Tibial nerve (tissue), 4 donors: ENCODE measurements around the gene MBP. TPM values are rescaled to one million over a fixed set of nuclear protein-coding genes. Genes with fewer than 3 reads are reported as not detected.
A peak's percentile ranks its signal among the peaks of the same experiment; 100 is the strongest.

Experiments
- DNase-seq, 2 donors: peaks; one replicate each; pipeline ENCODE4 v3.0.0-alpha.2; 2019; ENCODE audit warnings: low spot score in 2 of 2
- H3K27ac ChIP-seq, 4 donors: fragments of 200-600 bp; sonication (generic) in 3 of 4; one replicate each; pipeline ENCODE4 v1.5.1; 2017 to 2019; ENCODE audit warnings: mild to moderate bottlenecking in 1 of 4
- H3K27me3 ChIP-seq, 2 donors: fragments of 200-600 bp; sonication (generic) in 1 of 2; one replicate each; pipeline versions ENCODE4 v1.5.1 to v1.6.0; 2017 to 2019
- H3K36me3 ChIP-seq, 3 donors: fragments of 200-600 bp; sonication (generic); one replicate each; pipeline ENCODE4 v1.5.1; 2018 to 2019
- H3K4me1 ChIP-seq, 4 donors: fragments of 200-600 bp; sonication (generic) in 3 of 4; one replicate each; pipeline ENCODE4 v1.5.1; 2017 to 2019
- H3K4me3 ChIP-seq, 4 donors: fragments of 200-600 bp; sonication (generic) in 3 of 4; one replicate each; pipeline ENCODE4 v1.5.1; 2017 to 2019; ENCODE audit warnings: mild to moderate bottlenecking in 1 of 4, moderate library complexity in 1 of 4
- H3K9me3 ChIP-seq, 4 donors: fragments of 200-600 bp; sonication (generic) in 3 of 4; one replicate each; pipeline ENCODE4 v1.5.1; 2017 to 2019
- EP300 ChIP-seq, 2 donors: sonication (generic); formaldehyde crosslinking; IDR thresholded peaks; one replicate each; pipeline ENCODE4 v1.6.1; 2017; ENCODE audit warnings: antibody characterized with exemption in 2 of 2, mild to moderate bottlenecking in 1 of 2
- POLR2A ChIP-seq, 2 donors: fragments of 450-650 bp; IDR thresholded peaks; one replicate each; pipeline ENCODE4 v1.6.1; 2017; ENCODE audit warnings: antibody characterized with exemption in 2 of 2, mild to moderate bottlenecking in 2 of 2, moderate library complexity in 2 of 2
- WGBS, 2 donors: methylation state at CpG; one replicate each; pipeline ENCODE4 v1.1.5; 2018; 5-methylcytosine and 5-hydroxymethylcytosine counted together
- total RNA-seq, 4 donors: library from RNA; depleted of rRNA; stranded (reverse); fragments of >200 nt; gene quantifications; one replicate each; pipeline ENCODE4 v1.1.0, GENCODE V29; 2016
- TF ChIP-seq, protein P1 (sequence below), 5 experiments: fragments of 200-600 bp in 3 of 5; fragments of 450-650 bp in 2 of 5; sonication (generic) in 3 of 5; IDR thresholded peaks; one replicate each; pipeline ENCODE4 v1.5.1; 2016 to 2019; ENCODE audit warnings: antibody characterized with exemption in 5 of 5, mild to moderate bottlenecking in 3 of 5, moderate library complexity in 2 of 5

MBP gene
- total RNA-seq, 4 donors from 2014 or later: 831 to 1,485 (median 1,405) TPM

DNA sequence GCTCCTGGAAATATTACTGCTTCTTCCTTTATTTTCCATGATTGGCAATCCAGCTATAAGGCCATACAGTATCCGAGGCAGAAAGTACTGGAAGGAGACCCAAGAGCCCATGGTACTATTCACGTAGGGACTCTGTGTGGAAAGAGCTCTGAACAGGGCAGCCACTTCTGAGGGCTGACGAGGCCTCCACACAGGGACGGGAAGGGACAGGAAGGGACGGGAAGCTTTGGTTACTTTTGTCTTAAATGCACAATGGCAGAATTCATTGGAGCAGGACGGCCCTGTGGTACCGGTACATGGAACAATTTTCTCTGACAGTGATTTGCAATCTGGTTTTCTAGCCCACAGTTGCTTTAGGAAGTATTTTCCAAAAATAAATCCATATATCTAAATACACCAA is 102.4 kb downstream of the MBP start:
- no peaks in the 10 kb centered on the region for H3K36me3 ChIP-seq
- no peaks in the 10 kb centered on the region for H3K9me3 ChIP-seq
- peaks cover 0 to 39% (median 8%) of the 10 kb centered on the region in 4 donors for H3K4me1 ChIP-seq
- TF ChIP-seq, protein P1, sequence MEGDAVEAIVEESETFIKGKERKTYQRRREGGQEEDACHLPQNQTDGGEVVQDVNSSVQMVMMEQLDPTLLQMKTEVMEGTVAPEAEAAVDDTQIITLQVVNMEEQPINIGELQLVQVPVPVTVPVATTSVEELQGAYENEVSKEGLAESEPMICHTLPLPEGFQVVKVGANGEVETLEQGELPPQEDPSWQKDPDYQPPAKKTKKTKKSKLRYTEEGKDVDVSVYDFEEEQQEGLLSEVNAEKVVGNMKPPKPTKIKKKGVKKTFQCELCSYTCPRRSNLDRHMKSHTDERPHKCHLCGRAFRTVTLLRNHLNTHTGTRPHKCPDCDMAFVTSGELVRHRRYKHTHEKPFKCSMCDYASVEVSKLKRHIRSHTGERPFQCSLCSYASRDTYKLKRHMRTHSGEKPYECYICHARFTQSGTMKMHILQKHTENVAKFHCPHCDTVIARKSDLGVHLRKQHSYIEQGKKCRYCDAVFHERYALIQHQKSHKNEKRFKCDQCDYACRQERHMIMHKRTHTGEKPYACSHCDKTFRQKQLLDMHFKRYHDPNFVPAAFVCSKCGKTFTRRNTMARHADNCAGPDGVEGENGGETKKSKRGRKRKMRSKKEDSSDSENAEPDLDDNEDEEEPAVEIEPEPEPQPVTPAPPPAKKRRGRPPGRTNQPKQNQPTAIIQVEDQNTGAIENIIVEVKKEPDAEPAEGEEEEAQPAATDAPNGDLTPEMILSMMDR (IDR thresholded peaks at IDR 0.05): no peak
- no peak for DNase-seq
- WGBS, 2 donors: 59 to 60% methylated on average over 7 of the region's 7 CpGs
- peak overlapping the region in 3 of 4 donors; percentile 38 to 75 (median 67) for H3K27ac ChIP-seq
- no peak overlapping the region for H3K4me3 ChIP-seq
- H3K27me3 ChIP-seq: no peaks in the 10 kb centered on the region

DNA sequence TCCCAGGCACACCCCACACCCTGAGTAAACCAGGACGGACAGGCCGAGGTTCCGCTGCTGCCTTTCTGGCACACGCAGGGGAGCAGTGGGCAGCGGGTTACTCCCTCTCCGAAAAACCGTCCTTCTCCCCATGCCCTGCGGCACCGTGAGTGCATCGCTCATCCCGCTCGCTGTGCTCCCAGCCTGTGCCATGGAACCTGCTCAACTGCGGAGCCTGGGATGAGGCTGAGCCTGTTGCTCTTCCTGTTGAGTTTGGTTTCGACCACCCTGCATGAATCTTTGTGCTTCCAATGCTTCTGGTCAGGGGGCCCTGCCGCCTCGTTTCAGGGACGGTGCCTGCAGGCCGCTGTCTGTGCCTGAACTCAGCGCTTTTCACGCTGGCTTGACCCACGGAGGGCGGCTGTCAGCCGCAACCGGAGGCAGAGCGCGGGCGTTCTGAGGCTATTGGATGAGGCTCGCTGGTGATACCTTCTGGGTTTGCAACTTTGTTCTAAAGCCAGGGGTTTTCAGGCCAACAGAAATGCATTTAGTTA is 106.7 kb downstream of the MBP start:
- DNase-seq: no peak
- Histone ChIP-seq H3K9me3 (no peaks in the 10 kb centered on the region), H3K4me1 (peaks cover 0 to 21% (median 0%) of the 10 kb centered on the region in 4 donors), H3K4me3 (no peak overlapping the region), H3K36me3 (no peaks in the 10 kb centered on the region), H3K27me3 (no peaks in the 10 kb centered on the region), H3K27ac (peak overlapping the region in 1 of 4 donors; percentile 68)
- WGBS, 2 donors: 95 to 98% methylated on average over 28 of the region's 28 CpGs
- TF ChIP-seq, protein P1 (IDR thresholded peaks at IDR 0.05): no peak
- TF ChIP-seq POLR2A (IDR thresholded peaks at IDR 0.05) (no peak), EP300 (IDR thresholded peaks at IDR 0.05) (no peak)

DNA sequence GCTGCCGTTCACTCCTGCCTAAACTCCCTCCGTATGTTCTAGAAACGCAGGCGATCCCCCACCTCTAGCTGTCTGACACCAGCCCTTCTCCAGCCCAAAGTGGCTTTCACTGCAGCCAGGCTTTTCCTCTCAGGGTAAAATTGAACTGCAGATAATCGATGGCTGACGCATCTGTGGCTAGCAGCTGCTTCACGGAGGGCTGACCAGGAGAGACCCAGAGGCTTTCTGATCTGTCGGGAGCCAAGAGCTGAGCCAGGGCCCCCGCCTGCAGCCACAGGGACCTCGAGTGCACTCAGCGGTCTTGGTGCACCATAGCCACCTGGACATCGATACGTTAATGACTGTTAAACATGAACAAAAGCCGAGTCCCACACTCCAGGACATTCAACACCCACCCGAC is 107.5 kb downstream of the MBP start:
- Histone ChIP-seq H3K4me1 (peaks cover 0 to 17% (median 0%) of the 10 kb centered on the region in 4 donors), H3K36me3 (no peaks in the 10 kb centered on the region), H3K27ac (peak overlapping the region in 2 of 4 donors; percentile 0 to 68), H3K9me3 (no peaks in the 10 kb centered on the region), H3K4me3 (no peak overlapping the region), H3K27me3 (no peaks in the 10 kb centered on the region)
- WGBS, 2 donors: 82 to 87% methylated on average over 14 to 15 of the region's 15 CpGs
- DNase-seq: no peak
- no peak for TF ChIP-seq EP300 (IDR thresholded peaks at IDR 0.05)
- TF ChIP-seq POLR2A (IDR thresholded peaks at IDR 0.05): no peak
- TF ChIP-seq, protein P1 (IDR thresholded peaks at IDR 0.05): no peak

DNA sequence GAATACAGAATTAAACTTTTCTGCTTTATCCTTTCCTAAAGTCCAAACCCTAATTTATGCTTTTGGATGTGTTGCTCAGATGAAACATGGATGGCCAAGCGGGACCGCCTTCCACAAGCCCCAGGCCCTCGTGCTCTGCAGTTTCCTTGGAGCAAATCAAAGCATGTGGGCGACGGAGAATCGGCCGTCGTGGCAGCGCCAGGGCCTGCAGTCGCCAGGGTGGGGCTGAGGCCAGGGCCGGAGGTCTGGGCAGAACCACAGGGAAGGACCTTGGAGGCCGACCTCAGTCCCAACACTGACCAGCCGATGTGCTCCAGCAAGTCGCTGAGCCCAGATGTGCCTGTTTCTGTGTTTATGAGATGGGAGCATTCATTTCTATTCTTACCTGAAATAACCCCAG is 108.1 kb downstream of the MBP start:
- no peaks in the 10 kb centered on the region for H3K27me3 ChIP-seq
- H3K4me3 ChIP-seq: no peak overlapping the region
- 80 to 97% methylated on average over 14 of the region's 14 CpGs for WGBS, 2 donors
- no peaks in the 10 kb centered on the region for H3K9me3 ChIP-seq
- TF ChIP-seq, protein P1 (IDR thresholded peaks at IDR 0.05): no peak
- TF ChIP-seq POLR2A (IDR thresholded peaks at IDR 0.05) (no peak), EP300 (IDR thresholded peaks at IDR 0.05) (no peak)
- no peaks in the 10 kb centered on the region for H3K36me3 ChIP-seq
- DNase-seq: no peak
- peaks cover 0 to 15% (median 0%) of the 10 kb centered on the region in 4 donors for H3K4me1 ChIP-seq
- H3K27ac ChIP-seq: peak overlapping the region in 3 of 4 donors; percentile 0 to 68 (median 50)

DNA sequence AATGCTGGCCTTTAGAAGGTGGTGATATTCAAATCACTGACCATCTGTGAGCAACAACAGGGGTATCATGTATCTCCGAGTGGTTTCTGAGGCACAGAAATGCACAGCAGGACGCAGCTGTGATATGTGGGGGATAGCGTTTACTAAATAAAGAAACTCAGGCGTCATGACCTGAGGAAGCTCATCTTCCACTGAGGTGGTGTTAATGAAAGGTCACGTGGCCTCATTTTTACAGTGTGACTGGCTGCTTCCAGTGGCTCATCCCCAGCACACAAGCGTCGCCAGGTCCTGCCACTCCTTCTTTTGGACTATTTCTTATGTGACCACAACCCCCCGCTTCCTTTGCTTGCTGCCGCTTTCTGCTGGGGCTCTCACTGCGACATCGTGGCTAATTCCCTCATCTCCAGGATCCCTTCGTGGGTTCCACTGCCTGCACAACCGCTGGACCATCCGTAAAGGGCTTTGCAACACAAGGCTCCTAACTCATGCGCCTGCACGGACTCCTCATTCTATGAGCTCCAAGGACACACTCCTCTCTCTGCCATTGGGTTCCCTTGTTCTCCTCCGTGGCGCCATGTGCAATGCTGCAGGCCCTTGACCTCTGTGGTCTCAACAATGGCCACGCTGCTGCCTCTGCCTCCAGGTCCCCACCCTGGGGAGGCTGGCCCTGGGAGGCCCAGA is 109.3 kb downstream of the MBP start:
- H3K9me3 ChIP-seq: no peaks in the 10 kb centered on the region
- no peaks in the 10 kb centered on the region for H3K36me3 ChIP-seq
- peak overlapping the region in 2 of 4 donors; percentile 35 to 36 for H3K27ac ChIP-seq
- TF ChIP-seq, protein P1 (IDR thresholded peaks at IDR 0.05): no peak
- TF ChIP-seq POLR2A (IDR thresholded peaks at IDR 0.05) (no peak), EP300 (IDR thresholded peaks at IDR 0.05) (no peak)
- H3K4me1 ChIP-seq: peaks cover 0 to 17% (median 0%) of the 10 kb centered on the region in 4 donors
- no peak overlapping the region for H3K4me3 ChIP-seq
- WGBS, 2 donors: 70 to 73% methylated on average over 19 of the region's 19 CpGs
- no peaks in the 10 kb centered on the region for H3K27me3 ChIP-seq
- no peak for DNase-seq
